A673 (cell line): ENCODE results near the gene AP4B1.

Source experiments
- EZH2 ChIP-seq: fragments of 200-600 bp; sonication (generic); IDR thresholded peaks from 2 replicates; pipeline ENCODE4 v1.6.1; 2017; ENCODE audit warnings: borderline replicate concordance, low read depth, mild to moderate bottlenecking, mixed read lengths, antibody characterized with exemption, low read length; ENCODE audit not compliant: poor library complexity, severe bottlenecking
- TF ChIP-seq, protein P1 (sequence below): fragments of 300-800, 200-600 bp; sonication (generic); conservative IDR thresholded peaks from 2 replicates; pipeline ENCODE4 v1.5.1; 2017; ENCODE audit warnings: low read depth, mild to moderate bottlenecking, antibody characterized with exemption, low read length, moderate library complexity, mixed read lengths

DNA sequence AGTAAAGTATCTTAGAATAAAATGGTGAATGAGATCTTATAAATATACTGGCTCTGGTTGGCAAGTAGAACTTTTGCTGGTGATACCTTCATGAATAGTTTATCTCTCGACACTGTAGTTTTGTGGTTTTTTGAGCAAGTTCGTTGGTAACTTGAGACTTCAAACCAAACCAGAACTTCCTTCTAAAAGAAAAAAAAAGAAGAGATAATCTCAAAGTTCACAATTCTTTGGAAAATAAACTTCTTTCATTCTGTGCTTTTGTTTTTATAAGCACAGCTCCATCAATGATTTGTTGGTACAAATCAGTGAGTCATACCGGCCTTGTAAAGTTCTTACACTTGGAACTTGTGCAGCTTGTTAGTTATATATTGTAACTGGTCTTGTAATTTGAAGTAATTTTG lies 26.9 kb upstream of the AP4B1 start:
- TF ChIP-seq, protein P1, sequence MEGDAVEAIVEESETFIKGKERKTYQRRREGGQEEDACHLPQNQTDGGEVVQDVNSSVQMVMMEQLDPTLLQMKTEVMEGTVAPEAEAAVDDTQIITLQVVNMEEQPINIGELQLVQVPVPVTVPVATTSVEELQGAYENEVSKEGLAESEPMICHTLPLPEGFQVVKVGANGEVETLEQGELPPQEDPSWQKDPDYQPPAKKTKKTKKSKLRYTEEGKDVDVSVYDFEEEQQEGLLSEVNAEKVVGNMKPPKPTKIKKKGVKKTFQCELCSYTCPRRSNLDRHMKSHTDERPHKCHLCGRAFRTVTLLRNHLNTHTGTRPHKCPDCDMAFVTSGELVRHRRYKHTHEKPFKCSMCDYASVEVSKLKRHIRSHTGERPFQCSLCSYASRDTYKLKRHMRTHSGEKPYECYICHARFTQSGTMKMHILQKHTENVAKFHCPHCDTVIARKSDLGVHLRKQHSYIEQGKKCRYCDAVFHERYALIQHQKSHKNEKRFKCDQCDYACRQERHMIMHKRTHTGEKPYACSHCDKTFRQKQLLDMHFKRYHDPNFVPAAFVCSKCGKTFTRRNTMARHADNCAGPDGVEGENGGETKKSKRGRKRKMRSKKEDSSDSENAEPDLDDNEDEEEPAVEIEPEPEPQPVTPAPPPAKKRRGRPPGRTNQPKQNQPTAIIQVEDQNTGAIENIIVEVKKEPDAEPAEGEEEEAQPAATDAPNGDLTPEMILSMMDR, result no peak
- TF ChIP-seq EZH2, result no peak
